ENCODE data around the gene SF3A1. TPM values are rescaled to one million over a fixed set of nuclear protein-coding genes. Genes with fewer than 3 reads are reported as not detected.
A peak's percentile ranks its signal among the peaks of the same experiment; 100 is the strongest.

SF3A1 gene
- total RNA-seq, 4 donors from 2014 or later: 19.5 to 185 (median 40.2) TPM

DNA sequence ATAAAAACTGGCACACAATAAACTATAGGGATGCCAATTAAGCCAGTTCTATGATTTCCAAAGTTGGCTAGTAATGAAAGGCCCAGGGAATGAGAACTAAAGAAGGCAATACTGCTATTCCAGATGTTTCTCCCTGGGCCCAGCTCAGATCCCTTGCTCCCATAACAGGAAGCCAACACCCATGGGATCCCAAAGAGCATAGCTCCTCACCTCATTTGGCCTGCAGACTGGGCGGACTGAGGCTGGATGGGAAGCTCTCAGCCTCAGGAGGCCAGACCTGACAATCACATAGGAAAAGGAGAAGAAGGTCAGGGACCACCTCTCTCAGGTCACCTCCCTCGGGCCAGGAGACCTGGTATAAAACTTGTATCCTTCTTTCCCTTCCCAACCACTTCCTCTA lies 35.2 kb downstream of the SF3A1 start:
- Histone ChIP-seq H3K4me1 (no peaks in the 10 kb centered on the region), H3K9me3 (no peaks in the 10 kb centered on the region), H3K27ac (peak overlapping the region in 1 of 2 donors; percentile 23), H3K27me3 (no peaks in the 10 kb centered on the region), H3K4me3 (no peak overlapping the region), H3K36me3 (no peaks in the 10 kb centered on the region)
- no peak for DNase-seq
- intact Hi-C loops (cut with DNase I; ENCODE audit: low total_unique reads): no loop called here
- no peak for TF ChIP-seq POLR2A (IDR thresholded peaks at IDR 0.05)
- TF ChIP-seq, protein P1, sequence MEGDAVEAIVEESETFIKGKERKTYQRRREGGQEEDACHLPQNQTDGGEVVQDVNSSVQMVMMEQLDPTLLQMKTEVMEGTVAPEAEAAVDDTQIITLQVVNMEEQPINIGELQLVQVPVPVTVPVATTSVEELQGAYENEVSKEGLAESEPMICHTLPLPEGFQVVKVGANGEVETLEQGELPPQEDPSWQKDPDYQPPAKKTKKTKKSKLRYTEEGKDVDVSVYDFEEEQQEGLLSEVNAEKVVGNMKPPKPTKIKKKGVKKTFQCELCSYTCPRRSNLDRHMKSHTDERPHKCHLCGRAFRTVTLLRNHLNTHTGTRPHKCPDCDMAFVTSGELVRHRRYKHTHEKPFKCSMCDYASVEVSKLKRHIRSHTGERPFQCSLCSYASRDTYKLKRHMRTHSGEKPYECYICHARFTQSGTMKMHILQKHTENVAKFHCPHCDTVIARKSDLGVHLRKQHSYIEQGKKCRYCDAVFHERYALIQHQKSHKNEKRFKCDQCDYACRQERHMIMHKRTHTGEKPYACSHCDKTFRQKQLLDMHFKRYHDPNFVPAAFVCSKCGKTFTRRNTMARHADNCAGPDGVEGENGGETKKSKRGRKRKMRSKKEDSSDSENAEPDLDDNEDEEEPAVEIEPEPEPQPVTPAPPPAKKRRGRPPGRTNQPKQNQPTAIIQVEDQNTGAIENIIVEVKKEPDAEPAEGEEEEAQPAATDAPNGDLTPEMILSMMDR (IDR thresholded peaks at IDR 0.05): no peak

DNA sequence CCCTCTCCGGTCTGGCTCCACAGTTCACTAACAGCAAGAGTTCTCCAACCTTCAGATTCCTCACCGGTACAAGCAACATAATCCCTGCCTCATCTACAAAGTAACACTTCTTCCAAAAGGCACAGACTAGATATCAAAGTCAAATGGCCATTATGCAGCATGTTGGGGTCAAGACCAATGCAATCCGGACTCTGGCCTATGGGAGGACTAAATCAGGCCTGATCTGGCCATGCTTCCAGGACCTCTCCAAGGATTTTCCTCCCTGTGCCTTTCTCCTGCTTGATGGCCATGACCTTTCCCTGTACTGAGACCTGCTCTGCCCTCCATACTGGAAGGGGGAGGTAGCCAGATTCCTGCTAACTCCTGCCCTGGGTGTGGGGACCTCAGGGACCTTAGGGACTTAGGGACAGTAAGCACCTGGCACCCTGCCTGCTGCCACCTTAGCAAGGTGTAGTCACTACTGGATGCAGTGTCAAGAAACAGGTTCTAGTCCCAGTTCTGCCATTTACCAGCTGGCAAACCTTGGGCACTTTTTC lies 36.6 kb downstream of the SF3A1 start:
- no peak overlapping the region for H3K4me3 ChIP-seq

DNA sequence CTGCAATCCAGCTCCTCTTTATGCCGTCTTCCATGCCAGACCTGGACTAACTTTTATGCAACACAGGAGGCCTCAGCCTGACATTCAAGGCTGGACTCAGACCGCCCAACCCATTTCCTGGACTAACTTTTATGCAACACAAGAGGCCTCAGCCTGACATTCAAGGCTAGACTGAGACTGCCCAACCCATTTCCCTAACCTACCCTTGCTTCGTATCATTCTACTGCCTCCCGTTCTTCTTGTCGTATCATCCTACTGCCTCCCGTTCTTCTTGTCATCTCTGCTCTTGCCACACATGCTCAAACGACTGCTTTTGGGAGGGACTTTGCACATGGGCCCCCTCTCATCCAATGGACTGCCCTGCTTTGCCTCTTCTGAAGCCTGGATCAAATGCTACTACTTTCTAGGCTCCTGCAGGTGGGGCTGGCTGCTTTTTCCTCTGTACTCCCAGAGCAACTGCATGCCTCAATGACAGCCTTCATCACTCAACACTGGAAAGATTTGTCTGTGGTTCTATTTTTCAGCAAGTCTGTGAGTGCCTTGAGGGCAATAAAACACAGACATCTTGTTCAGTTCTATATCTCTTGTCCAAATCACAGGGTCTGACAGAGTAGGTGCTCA lies 37.8 kb downstream of the SF3A1 start:
- no peak overlapping the region for H3K27ac ChIP-seq
- no peaks in the 10 kb centered on the region for H3K9me3 ChIP-seq
- TF ChIP-seq, protein P1 (IDR thresholded peaks at IDR 0.05): no peak
- TF ChIP-seq POLR2A (IDR thresholded peaks at IDR 0.05): no peak
- H3K36me3 ChIP-seq: no peaks in the 10 kb centered on the region
- H3K4me1 ChIP-seq: no peaks in the 10 kb centered on the region
- no peak overlapping the region for H3K4me3 ChIP-seq
- intact Hi-C loops (cut with DNase I; ENCODE audit: low total_unique reads): no loop called here
- H3K27me3 ChIP-seq: no peaks in the 10 kb centered on the region
- no peak for DNase-seq

More for the DNA sequence above, 36.6 kb downstream of the SF3A1 start:
- Histone ChIP-seq H3K27me3 (no peaks in the 10 kb centered on the region), H3K4me1 (no peaks in the 10 kb centered on the region), H3K36me3 (no peaks in the 10 kb centered on the region), H3K27ac (peak overlapping the region in 1 of 2 donors; percentile 19), H3K9me3 (no peaks in the 10 kb centered on the region)
- DNase-seq: no peak
- no peak for TF ChIP-seq POLR2A (IDR thresholded peaks at IDR 0.05)
- TF ChIP-seq, protein P1 (IDR thresholded peaks at IDR 0.05): no peak
- intact Hi-C loops (cut with DNase I; ENCODE audit: low total_unique reads): no loop called here

DNA sequence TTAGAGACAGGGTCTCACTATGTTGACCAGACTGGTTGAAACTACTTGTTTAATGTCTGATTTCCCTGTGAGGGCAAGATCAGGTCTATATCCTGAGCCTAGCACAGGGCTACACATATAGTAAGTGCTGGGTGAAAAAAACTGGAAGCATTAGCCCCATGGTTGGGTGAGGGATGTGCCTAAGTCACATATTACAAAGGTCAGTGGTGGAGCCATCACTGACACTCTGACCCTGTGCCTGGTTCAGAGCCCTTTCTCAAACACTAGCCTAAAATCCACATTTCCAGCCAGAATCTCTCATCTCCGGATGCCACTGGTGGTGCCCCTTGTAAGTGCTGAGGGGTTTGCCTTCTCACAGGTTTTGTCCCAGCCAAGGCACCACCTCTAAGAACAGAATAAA lies 38.9 kb downstream of the SF3A1 start:
- TF ChIP-seq, protein P1 (IDR thresholded peaks at IDR 0.05): no peak
- no peak for TF ChIP-seq POLR2A (IDR thresholded peaks at IDR 0.05)
- H3K27ac ChIP-seq: no peak overlapping the region
- no peaks in the 10 kb centered on the region for H3K9me3 ChIP-seq
- no peak for DNase-seq
- H3K27me3 ChIP-seq: no peaks in the 10 kb centered on the region
- H3K4me1 ChIP-seq: no peaks in the 10 kb centered on the region
- intact Hi-C loops (cut with DNase I; ENCODE audit: low total_unique reads): no loop called here
- no peaks in the 10 kb centered on the region for H3K36me3 ChIP-seq
- H3K4me3 ChIP-seq: no peak overlapping the region

DNA sequence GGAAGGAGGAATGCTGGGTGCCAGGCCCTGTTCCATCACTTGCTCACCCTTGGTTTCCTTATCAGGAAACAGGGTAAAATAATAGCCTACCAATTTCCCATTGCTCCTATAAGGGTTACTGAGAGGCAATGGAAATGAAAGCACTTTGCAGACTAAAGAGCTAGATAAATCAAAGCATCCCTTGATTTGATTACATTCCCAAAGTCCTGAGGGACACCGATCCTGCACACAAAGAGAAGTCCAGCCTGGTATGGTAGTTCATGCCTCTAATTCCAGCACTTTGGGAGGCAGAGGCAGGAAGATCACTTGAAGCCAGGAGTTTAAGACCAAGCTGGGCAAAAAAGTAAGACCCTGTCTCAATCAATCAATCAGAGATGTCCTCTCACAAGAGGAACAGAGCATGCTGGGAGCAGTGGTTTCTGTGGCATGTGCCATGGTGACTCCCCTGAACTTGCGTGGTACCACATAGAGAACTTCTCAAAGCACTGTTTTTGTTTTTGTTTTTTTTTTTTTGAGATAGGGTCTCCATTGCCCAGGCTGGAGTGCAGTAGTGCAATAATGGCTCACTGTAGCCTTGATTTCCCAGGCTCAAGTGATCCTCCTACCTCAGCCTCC lies 40.6 kb downstream of the SF3A1 start:
- Histone ChIP-seq H3K4me3 (no peak overlapping the region), H3K27me3 (no peaks in the 10 kb centered on the region), H3K9me3 (no peaks in the 10 kb centered on the region), H3K36me3 (no peaks in the 10 kb centered on the region), H3K27ac (no peak overlapping the region), H3K4me1 (peaks cover 0 to 11% of the 10 kb centered on the region in 2 donors)
- DNase-seq: no peak
- intact Hi-C loops (cut with DNase I; ENCODE audit: low total_unique reads): no loop called here
- TF ChIP-seq, protein P1 (IDR thresholded peaks at IDR 0.05): no peak
- TF ChIP-seq POLR2A (IDR thresholded peaks at IDR 0.05): no peak

All from uterus (tissue), 4 donors.